ENCODE measurements around the gene TERC.

- TF ChIP-seq CTCF (IDR thresholded peaks at IDR 0.05) (peak in 1 of 3 donors; percentile 12), POLR2A (IDR thresholded peaks at IDR 0.05) (peak; percentile 97), EP300 (IDR thresholded peaks at IDR 0.05) (peak; percentile 72)
Measured at GRCh38 chr3:169764882-169765612, at the start of gene TERC.

Data from ovary (tissue), 3 donors.